ENCODE results near the gene ERBB4. TPM values are rescaled to one million over a fixed set of nuclear protein-coding genes. Genes with fewer than 3 reads are reported as not detected.
A peak's percentile ranks its signal among the peaks of the same experiment; 100 is the strongest.

ERBB4 gene
- total RNA-seq, 1 experiment from 2014 or later: not detected

DNA sequence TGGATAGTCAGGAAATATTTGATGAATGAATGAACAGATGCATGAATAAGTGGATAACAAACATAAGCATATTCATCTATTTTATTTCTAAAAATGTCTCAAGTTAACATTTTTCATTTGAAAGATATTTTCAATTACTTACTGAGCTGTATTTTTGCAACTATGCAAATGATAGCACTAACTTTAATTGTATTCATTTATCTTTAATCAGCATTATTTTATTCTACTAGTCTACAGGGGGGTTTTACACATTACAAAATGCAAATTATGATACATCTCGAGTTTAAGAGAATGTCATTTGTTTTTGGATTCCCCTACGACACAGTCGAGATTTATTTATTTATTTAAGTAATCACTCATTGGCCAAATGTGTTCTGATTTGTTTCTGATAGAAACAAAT is 530.6 kb downstream of the ERBB4 start:
- DNase-seq (ENCODE audit: unreplicated experiment): no peak
- CTCF ChIA-PET: no interaction called here
- Mint-ChIP-seq H3K27ac (ENCODE audit: low read depth, unreplicated experiment) (no peak overlapping the region), H3K9me3 (ENCODE audit: unreplicated experiment) (no peaks in the 10 kb centered on the region), H3K36me3 (ENCODE audit: insufficient read depth, unreplicated experiment) (no peaks in the 10 kb centered on the region), H3K27me3 (ENCODE audit: insufficient read depth, unreplicated experiment) (peaks cover 4% of the 10 kb centered on the region), H3K4me3 (ENCODE audit: unreplicated experiment) (no peak overlapping the region), H3K4me1 (ENCODE audit: insufficient read depth, unreplicated experiment) (no peaks in the 10 kb centered on the region)
- TF ChIP-seq, protein P1, sequence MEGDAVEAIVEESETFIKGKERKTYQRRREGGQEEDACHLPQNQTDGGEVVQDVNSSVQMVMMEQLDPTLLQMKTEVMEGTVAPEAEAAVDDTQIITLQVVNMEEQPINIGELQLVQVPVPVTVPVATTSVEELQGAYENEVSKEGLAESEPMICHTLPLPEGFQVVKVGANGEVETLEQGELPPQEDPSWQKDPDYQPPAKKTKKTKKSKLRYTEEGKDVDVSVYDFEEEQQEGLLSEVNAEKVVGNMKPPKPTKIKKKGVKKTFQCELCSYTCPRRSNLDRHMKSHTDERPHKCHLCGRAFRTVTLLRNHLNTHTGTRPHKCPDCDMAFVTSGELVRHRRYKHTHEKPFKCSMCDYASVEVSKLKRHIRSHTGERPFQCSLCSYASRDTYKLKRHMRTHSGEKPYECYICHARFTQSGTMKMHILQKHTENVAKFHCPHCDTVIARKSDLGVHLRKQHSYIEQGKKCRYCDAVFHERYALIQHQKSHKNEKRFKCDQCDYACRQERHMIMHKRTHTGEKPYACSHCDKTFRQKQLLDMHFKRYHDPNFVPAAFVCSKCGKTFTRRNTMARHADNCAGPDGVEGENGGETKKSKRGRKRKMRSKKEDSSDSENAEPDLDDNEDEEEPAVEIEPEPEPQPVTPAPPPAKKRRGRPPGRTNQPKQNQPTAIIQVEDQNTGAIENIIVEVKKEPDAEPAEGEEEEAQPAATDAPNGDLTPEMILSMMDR (IDR thresholded peaks at IDR 0.05; ENCODE audit: unreplicated experiment): no peak
- no TSS peak for BruUV-seq (replicated peaks)
- intact Hi-C loops (cut with micrococcal nuclease): no loop called here
- POLR2A ChIA-PET: no interaction called here

- BruUV-seq (replicated peaks): no TSS peak
- H3K4me3 Mint-ChIP-seq (ENCODE audit: unreplicated experiment): no peak overlapping the region
- H3K27me3 Mint-ChIP-seq (ENCODE audit: insufficient read depth, unreplicated experiment): peaks cover 19% of the 10 kb centered on the region
- intact Hi-C loops (cut with micrococcal nuclease): no loop called here
- H3K36me3 Mint-ChIP-seq (ENCODE audit: insufficient read depth, unreplicated experiment): no peaks in the 10 kb centered on the region
- peak; percentile 40 for DNase-seq (ENCODE audit: unreplicated experiment)
- H3K27ac Mint-ChIP-seq (ENCODE audit: low read depth, unreplicated experiment): no peak overlapping the region
- H3K4me1 Mint-ChIP-seq (ENCODE audit: insufficient read depth, unreplicated experiment): no peaks in the 10 kb centered on the region
- CTCF ChIA-PET: interaction anchor here (0.7 to 1.6 kb wide), 3 partner anchors 19 to 562 kb away, joined by 3 read pairs; no protein-coding TSS in a partner anchor
- H3K9me3 Mint-ChIP-seq (ENCODE audit: unreplicated experiment): no peaks in the 10 kb centered on the region
- TF ChIP-seq, protein P1 (IDR thresholded peaks at IDR 0.05; ENCODE audit: unreplicated experiment): peak; percentile 10
- POLR2A ChIA-PET: no interaction called here
Measured at GRCh38 chr2:212005085-212005671, 533.4 kb downstream of the ERBB4 start.

DNA sequence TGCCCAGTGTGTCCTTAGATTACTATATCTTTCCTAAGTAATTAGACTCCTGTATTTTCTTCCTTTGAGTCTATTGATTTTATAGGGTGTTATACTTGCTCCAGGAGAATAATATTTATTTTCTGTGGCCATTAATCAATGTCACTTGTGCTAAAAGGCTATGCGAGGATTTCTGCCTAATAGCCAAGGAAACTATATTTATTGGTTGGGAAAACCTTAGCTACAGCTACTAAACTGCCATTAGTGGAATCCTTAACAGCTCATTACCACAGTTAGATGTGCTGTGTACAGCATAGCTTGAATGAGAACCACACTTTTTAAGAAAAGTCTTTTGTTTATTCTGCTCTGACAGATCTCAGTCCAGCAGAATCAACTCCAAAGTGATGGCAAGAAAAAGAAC is 537.3 kb downstream of the ERBB4 start:
- Mint-ChIP-seq H3K36me3 (ENCODE audit: insufficient read depth, unreplicated experiment) (no peaks in the 10 kb centered on the region), H3K27me3 (ENCODE audit: insufficient read depth, unreplicated experiment) (peaks cover 46% of the 10 kb centered on the region), H3K27ac (ENCODE audit: low read depth, unreplicated experiment) (no peak overlapping the region), H3K4me1 (ENCODE audit: insufficient read depth, unreplicated experiment) (no peaks in the 10 kb centered on the region), H3K9me3 (ENCODE audit: unreplicated experiment) (no peaks in the 10 kb centered on the region), H3K4me3 (ENCODE audit: unreplicated experiment) (no peak overlapping the region)
- POLR2A ChIA-PET: no interaction called here
- intact Hi-C loops (cut with micrococcal nuclease): no loop called here
- no peak for DNase-seq (ENCODE audit: unreplicated experiment)
- TF ChIP-seq, protein P1 (IDR thresholded peaks at IDR 0.05; ENCODE audit: unreplicated experiment): no peak
- no TSS peak for BruUV-seq (replicated peaks)
- CTCF ChIA-PET: interaction anchor here (0.6 to 0.8 kb wide), 2 partner anchors 13 to 522 kb away, joined by 3 read pairs; no protein-coding TSS in a partner anchor

DNA sequence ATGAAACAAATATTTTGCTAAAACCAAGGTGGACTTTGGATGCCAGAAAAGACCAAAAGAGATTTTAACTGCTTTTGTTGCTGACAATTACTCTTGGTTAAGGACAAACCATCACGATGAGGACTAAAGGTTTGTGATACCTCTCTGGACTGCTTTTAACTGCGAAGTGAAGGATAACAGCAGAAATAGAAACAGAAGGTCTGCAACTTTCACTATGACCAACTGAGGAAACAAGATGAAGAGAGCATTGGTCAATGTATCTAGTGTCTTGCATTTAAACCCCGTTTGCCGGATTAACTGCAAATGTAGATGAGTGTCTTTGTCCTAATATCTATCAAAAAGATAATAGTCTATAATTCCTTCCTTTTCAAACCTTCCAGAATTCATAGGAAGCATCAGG is 541.7 kb downstream of the ERBB4 start:
- TF ChIP-seq, protein P1 (IDR thresholded peaks at IDR 0.05; ENCODE audit: unreplicated experiment): no peak

More for the DNA sequence above, 541.7 kb downstream of the ERBB4 start:
- H3K36me3 Mint-ChIP-seq (ENCODE audit: insufficient read depth, unreplicated experiment): no peaks in the 10 kb centered on the region
- ChIA-PET POLR2A (no interaction called here), CTCF (interaction anchor here (0.6 kb wide), 1 partner anchor 95 kb away, joined by 3 read pairs; no protein-coding TSS in a partner anchor)
- H3K27me3 Mint-ChIP-seq (ENCODE audit: insufficient read depth, unreplicated experiment): peaks cover 66% of the 10 kb centered on the region
- no peak overlapping the region for H3K27ac Mint-ChIP-seq (ENCODE audit: low read depth, unreplicated experiment)
- H3K9me3 Mint-ChIP-seq (ENCODE audit: unreplicated experiment): no peaks in the 10 kb centered on the region
- no peak overlapping the region for H3K4me3 Mint-ChIP-seq (ENCODE audit: unreplicated experiment)
- intact Hi-C loops (cut with micrococcal nuclease): no loop called here
- no TSS peak for BruUV-seq (replicated peaks)
- no peaks in the 10 kb centered on the region for H3K4me1 Mint-ChIP-seq (ENCODE audit: insufficient read depth, unreplicated experiment)
- no peak for DNase-seq (ENCODE audit: unreplicated experiment)
